Breast epithelium (tissue), 3 donors: ENCODE measurements around the gene STAMBPL1.

ENCODE experiments used
- POLR2A ChIP-seq: fragments of 450-650 bp; IDR thresholded peaks from one replicate; pipeline ENCODE4 v1.6.1; 2016; ENCODE audit warnings: antibody characterized with exemption, mild to moderate bottlenecking, moderate library complexity
- TF ChIP-seq, protein P1 (sequence below), 3 donors: fragments of 450-650 bp; IDR thresholded peaks; one replicate each; pipeline ENCODE4 v1.5.1; 2016 to 2017; ENCODE audit warnings: antibody characterized with exemption in 3 of 3, mild to moderate bottlenecking in 3 of 3, moderate library complexity in 3 of 3

DNA sequence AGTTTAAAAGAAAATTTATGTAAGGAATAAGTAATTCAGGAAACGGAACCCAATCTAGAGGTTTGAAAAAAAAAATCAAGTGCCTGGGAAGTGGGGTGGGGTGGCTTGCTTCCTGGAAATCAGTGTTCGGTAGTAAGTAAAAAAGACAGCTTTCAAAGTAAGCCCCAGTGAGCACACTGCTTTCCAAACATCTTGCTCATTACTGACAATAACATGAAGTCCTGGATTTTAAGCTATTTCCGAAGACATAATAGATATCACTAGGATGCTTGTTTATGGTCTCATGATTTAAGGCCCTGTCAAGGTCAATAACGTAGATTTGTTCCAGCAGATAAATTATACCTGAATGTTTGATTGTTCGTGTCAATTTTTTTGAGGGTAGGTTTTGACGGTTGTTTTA, 1.3 kb downstream of the STAMBPL1 start:
- TF ChIP-seq POLR2A: no peak
- TF ChIP-seq, protein P1, sequence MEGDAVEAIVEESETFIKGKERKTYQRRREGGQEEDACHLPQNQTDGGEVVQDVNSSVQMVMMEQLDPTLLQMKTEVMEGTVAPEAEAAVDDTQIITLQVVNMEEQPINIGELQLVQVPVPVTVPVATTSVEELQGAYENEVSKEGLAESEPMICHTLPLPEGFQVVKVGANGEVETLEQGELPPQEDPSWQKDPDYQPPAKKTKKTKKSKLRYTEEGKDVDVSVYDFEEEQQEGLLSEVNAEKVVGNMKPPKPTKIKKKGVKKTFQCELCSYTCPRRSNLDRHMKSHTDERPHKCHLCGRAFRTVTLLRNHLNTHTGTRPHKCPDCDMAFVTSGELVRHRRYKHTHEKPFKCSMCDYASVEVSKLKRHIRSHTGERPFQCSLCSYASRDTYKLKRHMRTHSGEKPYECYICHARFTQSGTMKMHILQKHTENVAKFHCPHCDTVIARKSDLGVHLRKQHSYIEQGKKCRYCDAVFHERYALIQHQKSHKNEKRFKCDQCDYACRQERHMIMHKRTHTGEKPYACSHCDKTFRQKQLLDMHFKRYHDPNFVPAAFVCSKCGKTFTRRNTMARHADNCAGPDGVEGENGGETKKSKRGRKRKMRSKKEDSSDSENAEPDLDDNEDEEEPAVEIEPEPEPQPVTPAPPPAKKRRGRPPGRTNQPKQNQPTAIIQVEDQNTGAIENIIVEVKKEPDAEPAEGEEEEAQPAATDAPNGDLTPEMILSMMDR (IDR thresholded peaks at IDR 0.05): no peak
